H1 (cell line): ENCODE measurements around the gene LIPA. TPM values are rescaled to one million over a fixed set of nuclear protein-coding genes. Genes with fewer than 3 reads are reported as not detected.

Source experiments
- CTCF ChIA-PET: fragments of 300-600 bp; sonication (Branson Sonifier 250); formaldehyde crosslinking; loops from one replicate; lab custom pipeline; 2021; ENCODE audit not compliant: partially characterized antibody; lab: Charles Lee
- POLR2A ChIA-PET: fragments of 300-600 bp; sonication (Branson Sonifier 250); formaldehyde crosslinking; loops from one replicate; lab custom pipeline; 2021; ENCODE audit warnings: inconsistent platforms; ENCODE audit not compliant: partially characterized antibody; lab: Charles Lee
- DNase-seq, 2 experiments: peaks; one replicate each; pipeline versions ENCODE4 v3.0.0 to v3.0.0-alpha.2; 2010 to 2022; ENCODE audit warnings: low spot score in 2 of 2, low read depth in 1 of 2, mixed read lengths in 1 of 2
- FAIRE-seq: peaks from 2 replicates; lab custom pipeline; 2011; peaks lifted over from hg19 to GRCh38; lab: Jason Lieb, UNC
- H2AFZ ChIP-seq: 2 replicates; pipeline ENCODE4 v1.8.1; 2012; ENCODE audit warnings: low read length, inconsistent platforms
- H2AK5ac ChIP-seq: 2 replicates; pipeline ENCODE4 v1.6.1; 2013; ENCODE audit warnings: low read depth, low read length
- H2BK120ac ChIP-seq: replicated peaks from 2 replicates; pipeline ENCODE3; 2013; ENCODE audit warnings: low read depth, low read length, inconsistent platforms
- H2BK12ac ChIP-seq: 2 replicates; pipeline ENCODE4 v1.6.1; 2013; ENCODE audit warnings: low read depth, low read length
- H2BK15ac ChIP-seq: 2 replicates; pipeline ENCODE4 v1.6.1; 2013; ENCODE audit warnings: low read length
- H2BK20ac ChIP-seq: 2 replicates; pipeline ENCODE4 v1.6.1; 2013; ENCODE audit warnings: low read length
- H2BK5ac ChIP-seq: 2 replicates; pipeline ENCODE4 v1.6.1; 2013; ENCODE audit warnings: low read depth, low read length
- H3K14ac ChIP-seq: 2 replicates; pipeline ENCODE4 v1.6.1; 2013; ENCODE audit warnings: inconsistent platforms; ENCODE audit not compliant: insufficient read length
- H3K18ac ChIP-seq: 2 replicates; pipeline ENCODE4 v1.6.1; 2013; ENCODE audit warnings: low read length; ENCODE audit errors: extremely low read depth
- H3K23ac ChIP-seq: 2 replicates; pipeline ENCODE4 v1.6.1; 2013; ENCODE audit warnings: inconsistent platforms; ENCODE audit not compliant: insufficient read length
- H3K23me2 ChIP-seq: 2 replicates; pipeline ENCODE4 v1.6.1; 2013; ENCODE audit warnings: low read depth, low read length
- H3K27ac ChIP-seq: 2 replicates; pipeline ENCODE4 v1.6.1; 2011; ENCODE audit warnings: low read depth, low read length, inconsistent platforms
- H3K27me3 ChIP-seq, 4 experiments: replicated peaks in 1 of 4; 1 replicate in 1 of 4; 2 replicates in 3 of 4; pipeline versions ENCODE4 v1.6.1 to v1.8.1; 2011 to 2013; ENCODE audit warnings: low read length in 3 of 4, mild to moderate bottlenecking in 3 of 4, inconsistent platforms in 2 of 4, mixed read lengths in 2 of 4, moderate library complexity in 1 of 4; ENCODE audit not compliant: control insufficient read depth in 3 of 4, insufficient read depth in 3 of 4; ENCODE audit errors: extremely low read depth in 1 of 4
- H3K36me3 ChIP-seq, 4 experiments: 2 replicates each; pipeline versions ENCODE4 v1.6.1 to v1.8.1; 2011 to 2013; ENCODE audit warnings: mild to moderate bottlenecking in 4 of 4, low read length in 3 of 4, moderate library complexity in 2 of 4, control low read depth in 1 of 4, inconsistent platforms in 1 of 4; ENCODE audit not compliant: insufficient read depth in 4 of 4, control insufficient read depth in 2 of 4
- H3K4ac ChIP-seq: replicated peaks from 2 replicates; pipeline ENCODE3; 2013; ENCODE audit warnings: low read length, low read depth, mixed read lengths, inconsistent platforms; ENCODE audit not compliant: insufficient read length
- H3K4me1 ChIP-seq, 4 experiments: replicated peaks in 1 of 4; 1 replicate in 1 of 4; 2 replicates in 3 of 4; pipeline versions ENCODE4 v1.6.1 to v1.8.1; 2011 to 2013; ENCODE audit warnings: low read length in 3 of 4, inconsistent platforms in 2 of 4, mixed read lengths in 1 of 4; ENCODE audit not compliant: insufficient read depth in 4 of 4, control insufficient read depth in 3 of 4
- H3K4me2 ChIP-seq, 2 experiments: 2 replicates each; pipeline versions ENCODE4 v1.6.1 to v1.8.1; 2011 to 2013; ENCODE audit warnings: low read depth in 2 of 2, low read length in 2 of 2, control low read depth in 1 of 2, inconsistent platforms in 1 of 2, mild to moderate bottlenecking in 1 of 2; ENCODE audit not compliant: insufficient read depth in 1 of 2
- H3K4me3 ChIP-seq, 4 experiments: fragments of 200-600, 300-600 bp in 1 of 4; sonication (generic), shearing (Covaris generic), sonication (Bioruptor Twin) in 1 of 4; 2 replicates each; pipeline versions ENCODE4 v1.5.1 to v1.8.1; 2011 to 2016; ENCODE audit warnings: low read length in 4 of 4, low read depth in 3 of 4, control low read depth in 2 of 4, inconsistent platforms in 2 of 4, mild to moderate bottlenecking in 2 of 4, mixed read lengths in 1 of 4, moderate library complexity in 1 of 4; ENCODE audit not compliant: insufficient read depth in 2 of 4; ENCODE audit errors: extremely low read depth in 1 of 4
- H3K56ac ChIP-seq: replicated peaks from 2 replicates; pipeline ENCODE3; 2013; ENCODE audit warnings: low read depth, mild to moderate bottlenecking, mixed read lengths, low read length, inconsistent platforms; ENCODE audit not compliant: insufficient read length
- H3K79me1 ChIP-seq: 2 replicates; pipeline ENCODE4 v1.6.1; 2013; ENCODE audit warnings: low read depth, low read length, control low read depth
- H3K79me2 ChIP-seq, 2 experiments: 2 replicates each; pipeline versions ENCODE4 v1.6.1 to v1.8.1; 2012 to 2013; ENCODE audit warnings: low read length in 2 of 2, mild to moderate bottlenecking in 2 of 2, inconsistent platforms in 1 of 2; ENCODE audit not compliant: insufficient read depth in 2 of 2, control insufficient read depth in 1 of 2
- H3K9ac ChIP-seq, 4 experiments: replicated peaks in 1 of 4; 1 replicate in 1 of 4; 2 replicates in 3 of 4; pipeline versions ENCODE4 v1.6.1 to v1.8.1; 2011 to 2013; ENCODE audit warnings: low read depth in 3 of 4, low read length in 3 of 4, control low read depth in 2 of 4, mild to moderate bottlenecking in 2 of 4, moderate library complexity in 2 of 4, inconsistent platforms in 1 of 4; ENCODE audit errors: extremely low read depth in 1 of 4
- H3K9me3 ChIP-seq, 2 experiments: 2 replicates each; pipeline versions ENCODE4 v1.6.1 to v1.8.1; 2012 to 2013; ENCODE audit warnings: mild to moderate bottlenecking in 2 of 2, moderate library complexity in 2 of 2, control low read depth in 1 of 2, inconsistent platforms in 1 of 2, low read depth in 1 of 2, low read length in 1 of 2, mixed read lengths in 1 of 2; ENCODE audit not compliant: insufficient read depth in 2 of 2
- H4K20me1 ChIP-seq, 2 experiments: replicated peaks in 1 of 2; 2 replicates each; pipeline versions ENCODE3 to v1.8.1; 2011 to 2013; ENCODE audit warnings: inconsistent platforms in 2 of 2, low read length in 2 of 2, mild to moderate bottlenecking in 1 of 2; ENCODE audit not compliant: insufficient read depth in 2 of 2, control insufficient read depth in 1 of 2
- H4K5ac ChIP-seq: 2 replicates; pipeline ENCODE4 v1.6.1; 2013; ENCODE audit warnings: low read length, low read depth, mixed read lengths, inconsistent platforms; ENCODE audit not compliant: insufficient read length
- H4K8ac ChIP-seq: 2 replicates; pipeline ENCODE4 v1.8.0; 2013; ENCODE audit warnings: mild to moderate bottlenecking, moderate library complexity, low read length, inconsistent platforms; ENCODE audit not compliant: insufficient read depth; ENCODE audit errors: extremely low read depth
- H4K91ac ChIP-seq: replicated peaks from 2 replicates; pipeline ENCODE3; 2013; ENCODE audit warnings: low read length, mixed read lengths, inconsistent platforms; ENCODE audit not compliant: insufficient read length
- CEBPB ChIP-seq: IDR thresholded peaks from 2 replicates; pipeline ENCODE4 v1.6.1; 2012; ENCODE audit warnings: low read depth, low read length
- CTBP2 ChIP-seq: IDR thresholded peaks from 2 replicates; pipeline ENCODE4 v1.7.0; 2011; ENCODE audit warnings: borderline replicate concordance, mild to moderate bottlenecking, moderate library complexity, mixed read lengths, low read length; ENCODE audit not compliant: insufficient read depth, insufficient read length
- E2F6 ChIP-seq: IDR thresholded peaks from 2 replicates; pipeline ENCODE4 v1.6.1; 2012; ENCODE audit warnings: inconsistent platforms
- GABPA ChIP-seq: IDR thresholded peaks from 2 replicates; pipeline ENCODE4 v1.6.1; 2011; ENCODE audit warnings: mild to moderate bottlenecking, low read length, moderate library complexity, borderline replicate concordance; ENCODE audit not compliant: insufficient read depth
- JUN ChIP-seq: IDR thresholded peaks from 2 replicates; pipeline ENCODE4 v1.6.1; 2011; ENCODE audit warnings: low read depth, mild to moderate bottlenecking, improper control_type of control experiment, low read length
- JUND ChIP-seq: IDR thresholded peaks from 2 replicates; pipeline ENCODE4 v1.6.1; 2011; ENCODE audit warnings: mild to moderate bottlenecking, improper control_type of control experiment, low read length
- KDM1A ChIP-seq: fragments of 200-600, 300-600 bp; sonication (generic); IDR thresholded peaks from 2 replicates; pipeline ENCODE4 v1.7.1; 2016; ENCODE audit warnings: mild to moderate bottlenecking, low read length, borderline replicate concordance
- KDM5A ChIP-seq: fragments of 200-600 bp; IDR thresholded peaks from 2 replicates; pipeline ENCODE4 v1.7.1; 2012; ENCODE audit warnings: mild to moderate bottlenecking, low read length, inconsistent platforms, mixed read lengths
- MAX ChIP-seq: IDR thresholded peaks from 2 replicates; pipeline ENCODE4 v1.6.1; 2012; ENCODE audit warnings: inconsistent platforms
- POLR2AphosphoS5 ChIP-seq: IDR thresholded peaks from 2 replicates; pipeline ENCODE4 v1.6.1; 2011; ENCODE audit warnings: low read depth, low read length
- RNF2 ChIP-seq: fragments of 200-900, 300-1000 bp; sonication (generic); IDR thresholded peaks from 2 replicates; pipeline ENCODE4 v1.7.1; 2016; ENCODE audit warnings: borderline replicate concordance, low read depth, mild to moderate bottlenecking, antibody characterized with exemption, low read length; ENCODE audit not compliant: poor library complexity, severe bottlenecking; ENCODE audit errors: missing control alignments
- SP4 ChIP-seq: IDR thresholded peaks from 2 replicates; pipeline ENCODE4 v1.6.1; 2012; ENCODE audit warnings: low read length, inconsistent platforms
- TBP ChIP-seq: IDR thresholded peaks from 2 replicates; pipeline ENCODE4 v1.6.1; 2011; ENCODE audit warnings: low read depth, low read length, improper control_type of control experiment
- YY1 ChIP-seq: IDR thresholded peaks from 2 replicates; pipeline ENCODE4 v1.6.1; 2011; ENCODE audit warnings: low read depth, mild to moderate bottlenecking, low read length
- WGBS, 2 experiments: shearing (Covaris generic) in 1 of 2; methylation state at CpG; one replicate each; pipeline versions ENCODE4 v1.1.6 to v1.1.7; 2013 to 2015; ENCODE audit warnings: low lambda C conversion rate in 2 of 2, mixed read lengths in 2 of 2, inconsistent platforms in 1 of 2, low coverage in 1 of 2, missing lambda C conversion rate in 1 of 2; ENCODE audit not compliant: insufficient replicate concordance in 2 of 2, insufficient coverage in 1 of 2, insufficient read length in 1 of 2; ENCODE audit errors: extremely low coverage in 1 of 2, missing lambda C conversion rate in 1 of 2; 5-methylcytosine and 5-hydroxymethylcytosine counted together
- polyA plus RNA-seq, 7 experiments: library from polyadenylated mRNA; depleted of rRNA in 3 of 7; stranded (reverse) in 5 of 7; unstranded in 2 of 7; fragments of >200 nt in 5 of 7; fragments of 200-250 nt in 2 of 7; gene quantifications; 1 replicate in 5 of 7; 2 replicates in 1 of 7; 4 replicates in 1 of 7; pipeline versions ENCODE4 v1.2.1 to v1.2.3, GENCODE V29; 2011 to 2013; ENCODE audit warnings: missing spikeins in 2 of 7, mixed read lengths in 2 of 7
- total RNA-seq: library from RNA; stranded (reverse); fragmentation: NEBNext Ultra II Directional; extraction: Animal tissue kit (Norgen Biotek cat#: 25700); gene quantifications from 2 replicates; pipeline ENCODE4 v1.2.1, GENCODE V29; 2021

Gene LIPA
- total and polyA plus RNA-seq, 2 of the 8 experiments (the other 6 are each of a cell fraction or from before 2014, with no cell fraction given), result 18.1 to 32.4 TPM

- H3K14ac ChIP-seq, result no peak overlapping the region
- no peaks in the 10 kb centered on the region for H4K20me1 ChIP-seq
- no peak overlapping the region for H3K56ac ChIP-seq
- H2BK12ac ChIP-seq, result no peak overlapping the region
- no peaks in the 10 kb centered on the region for H3K79me2 ChIP-seq
- peaks cover 0 to 6% (median 0%) of the 10 kb centered on the region in 4 experiments; a peak in 2 of 7 replicates for H3K4me1 ChIP-seq
- no peak overlapping the region for H3K4me2 ChIP-seq
- no peak overlapping the region for H3K18ac ChIP-seq
- no peak overlapping the region for H2AK5ac ChIP-seq
- no peak overlapping the region for H3K23ac ChIP-seq
- ChIA-PET POLR2A (no interaction called here), CTCF (interaction anchor here (0.6 to 4.2 kb wide), 25 partner anchors 8 to 381 kb away, joined by 3 to 100 read pairs (median 4); partner anchors contain the start of genes CH25H and IFIT1)
- no peak overlapping the region for H3K9ac ChIP-seq
- H3K4me3 ChIP-seq, result no peak overlapping the region
- no peaks in the 10 kb centered on the region for H3K27me3 ChIP-seq
- no peak overlapping the region for H2BK15ac ChIP-seq
- DNase-seq, result no peak
- H3K9me3 ChIP-seq, result no peaks in the 10 kb centered on the region
- no peak overlapping the region for H2BK120ac ChIP-seq
- no peak overlapping the region for H4K5ac ChIP-seq
- no peak for FAIRE-seq
- no peak overlapping the region for H2BK20ac ChIP-seq
- H3K27ac ChIP-seq, result no peak overlapping the region
- no peak overlapping the region for H4K8ac ChIP-seq
- no peaks in the 10 kb centered on the region for H3K23me2 ChIP-seq
- WGBS, 2 experiments, result 97% methylated on average over 2 of the region's 2 CpGs; no CpG with 5 or more reads in 1 of the 2 experiments
- no peak overlapping the region for H3K4ac ChIP-seq
- H3K79me1 ChIP-seq, result no peaks in the 10 kb centered on the region
- H4K91ac ChIP-seq, result no peak overlapping the region
- no peaks in the 10 kb centered on the region for H3K36me3 ChIP-seq
- no peak overlapping the region for H2BK5ac ChIP-seq
- H2AFZ ChIP-seq, result no peak overlapping the region
- TF ChIP-seq JUN, result no peak
- TF ChIP-seq RNF2, result no peak
- no peak for TF ChIP-seq CEBPB
- TF ChIP-seq TBP, result no peak
- TF ChIP-seq SP4, result no peak
- no peak for TF ChIP-seq YY1
- no peak for TF ChIP-seq JUND
- no peak for TF ChIP-seq KDM1A
- TF ChIP-seq MAX, result no peak
- TF ChIP-seq E2F6, result no peak
- no peak for TF ChIP-seq CTBP2
- no peak for TF ChIP-seq GABPA
- TF ChIP-seq KDM5A, result no peak
- TF ChIP-seq POLR2AphosphoS5, result no peak
Observed at GRCh38 chr10:89216056-89216455, 35.5 kb downstream of the LIPA start.
